Fibroblast of lung (primary cell): Measurements from ENCODE around the gene FAM120AOS. TPM values are rescaled to one million over a fixed set of nuclear protein-coding genes. Genes with fewer than 3 reads are reported as not detected.

Experiments used
- DNase-seq, 2 donors: peaks; one replicate each; pipeline versions ENCODE4 v3.0.0 to v3.0.0-alpha.2; 2010; ENCODE audit warnings: low read depth in 2 of 2
- H2AFZ ChIP-seq: 2 replicates; pipeline ENCODE4 v1.5.1; 2012; ENCODE audit warnings: low read length, control low read depth, inconsistent platforms
- H3K27ac ChIP-seq: 2 replicates; pipeline ENCODE4 v1.5.1; 2011; ENCODE audit warnings: low read length, control low read depth; ENCODE audit not compliant: insufficient read depth
- H3K27me3 ChIP-seq: 2 replicates; pipeline ENCODE4 v1.5.1; 2011; ENCODE audit warnings: mild to moderate bottlenecking, low read length; ENCODE audit not compliant: control insufficient read depth, insufficient read depth
- H3K36me3 ChIP-seq: 2 replicates; pipeline ENCODE4 v1.5.1; 2011; ENCODE audit warnings: low read length; ENCODE audit not compliant: control insufficient read depth, insufficient read depth
- H3K4me1 ChIP-seq: 2 replicates; pipeline ENCODE4 v1.5.1; 2011; ENCODE audit warnings: low read length; ENCODE audit not compliant: control insufficient read depth, insufficient read depth; ENCODE audit errors: extremely low read depth
- H3K4me2 ChIP-seq: 2 replicates; pipeline ENCODE4 v1.5.1; 2011; ENCODE audit warnings: low read length, control low read depth; ENCODE audit not compliant: insufficient read depth; ENCODE audit errors: extremely low read depth
- H3K4me3 ChIP-seq, 4 experiments: fragments of 200-600 bp in 1 of 4; sonication (generic) in 1 of 4; replicated peaks in 1 of 4; 2 replicates each; pipeline ENCODE4 v1.5.1; 2011 to 2016; ENCODE audit warnings: low read length in 4 of 4, low read depth in 3 of 4, mild to moderate bottlenecking in 3 of 4, control low read depth in 2 of 4, inconsistent platforms in 1 of 4, mixed read lengths in 1 of 4; ENCODE audit not compliant: insufficient read depth in 1 of 4; ENCODE audit errors: control extremely low read depth in 1 of 4
- H3K79me2 ChIP-seq: 2 replicates; pipeline ENCODE4 v1.5.1; 2012; ENCODE audit warnings: mild to moderate bottlenecking, low read length, inconsistent platforms; ENCODE audit not compliant: control insufficient read depth, insufficient read depth
- H3K9ac ChIP-seq: 2 replicates; pipeline ENCODE4 v1.5.1; 2011; ENCODE audit warnings: mild to moderate bottlenecking, low read length, control low read depth; ENCODE audit not compliant: insufficient read depth
- H3K9me3 ChIP-seq: 2 replicates; pipeline ENCODE4 v1.5.1; 2012; ENCODE audit warnings: low read depth, low read length; ENCODE audit not compliant: control insufficient read depth, insufficient read depth
- H4K20me1 ChIP-seq: 2 replicates; pipeline ENCODE4 v1.5.1; 2011; ENCODE audit warnings: low read length; ENCODE audit not compliant: control insufficient read depth, insufficient read depth; ENCODE audit errors: extremely low read depth
- EZH2 ChIP-seq: IDR thresholded peaks from 2 replicates; pipeline ENCODE4 v1.5.1; 2012; ENCODE audit warnings: low read length, control low read depth, mild to moderate bottlenecking; ENCODE audit errors: missing control alignments
- polyA plus RNA-seq, 2 donors: library from polyadenylated mRNA; depleted of rRNA in 1 of 2; stranded (reverse) in 1 of 2; unstranded in 1 of 2; fragments of >200 nt; gene quantifications; 2 replicates each; pipeline ENCODE4 v1.2.1, GENCODE V29; 2011 to 2012; ENCODE audit warnings: missing spikeins in 1 of 2
- total RNA-seq: library from RNA; depleted of rRNA; stranded (reverse); fragments of >200 nt; gene quantifications from 2 replicates; pipeline ENCODE4 v1.2.1, GENCODE V29; 2014
- TF ChIP-seq, protein P1 (sequence below), 2 donors: IDR thresholded peaks in 1 of 2; conservative IDR thresholded peaks in 1 of 2; 1 replicate in 1 of 2; 2 replicates in 1 of 2; pipeline ENCODE4 v1.5.1; 2011 to 2012; ENCODE audit warnings: low read length in 2 of 2, control low read depth in 1 of 2, inconsistent platforms in 1 of 2, low read depth in 1 of 2, mild to moderate bottlenecking in 1 of 2

FAM120AOS gene
- total and polyA plus RNA-seq, 2 donors (not counting 1 experiment from before 2014, with no cell fraction given), result 38.8 to 44.1 TPM

DNA sequence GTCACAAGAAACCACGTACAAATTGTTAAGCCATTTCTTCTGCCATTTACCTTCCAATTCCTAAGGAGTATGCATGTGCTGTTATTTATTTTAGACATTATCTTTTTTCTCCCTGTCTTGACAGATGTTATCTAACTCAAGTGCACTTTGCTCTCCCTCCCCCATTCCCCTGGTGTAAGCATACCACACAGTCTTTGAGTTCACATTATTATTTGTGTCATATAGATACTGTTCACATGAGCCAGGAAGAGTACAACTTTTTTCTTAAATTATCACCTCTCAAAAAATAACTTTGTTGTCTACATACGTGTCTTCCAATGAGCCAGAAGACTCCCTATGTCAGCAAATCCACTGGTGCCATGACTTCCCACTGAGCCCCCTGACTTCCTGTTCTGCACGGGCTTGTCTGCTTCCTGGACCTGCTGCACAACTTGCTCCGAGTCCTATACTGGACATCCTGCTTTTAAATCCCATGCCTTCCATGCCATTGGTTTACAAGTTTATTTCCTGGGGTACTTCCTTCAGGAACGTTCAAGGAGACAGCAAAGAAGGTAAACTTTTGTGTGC is 21.8 kb downstream of the FAM120AOS start:
- no peak overlapping the region for H3K4me3 ChIP-seq
- H3K9me3 ChIP-seq, result no peaks in the 10 kb centered on the region
- no peaks in the 10 kb centered on the region for H3K27me3 ChIP-seq
- no peak overlapping the region for H3K27ac ChIP-seq
- no peak overlapping the region for H2AFZ ChIP-seq
- H3K4me1 ChIP-seq, result no peaks in the 10 kb centered on the region
- no peaks in the 10 kb centered on the region for H3K79me2 ChIP-seq
- no peak for DNase-seq
- H3K4me2 ChIP-seq, result no peak overlapping the region
- no peaks in the 10 kb centered on the region for H3K36me3 ChIP-seq
- no peak overlapping the region for H3K9ac ChIP-seq
- TF ChIP-seq, protein P1, sequence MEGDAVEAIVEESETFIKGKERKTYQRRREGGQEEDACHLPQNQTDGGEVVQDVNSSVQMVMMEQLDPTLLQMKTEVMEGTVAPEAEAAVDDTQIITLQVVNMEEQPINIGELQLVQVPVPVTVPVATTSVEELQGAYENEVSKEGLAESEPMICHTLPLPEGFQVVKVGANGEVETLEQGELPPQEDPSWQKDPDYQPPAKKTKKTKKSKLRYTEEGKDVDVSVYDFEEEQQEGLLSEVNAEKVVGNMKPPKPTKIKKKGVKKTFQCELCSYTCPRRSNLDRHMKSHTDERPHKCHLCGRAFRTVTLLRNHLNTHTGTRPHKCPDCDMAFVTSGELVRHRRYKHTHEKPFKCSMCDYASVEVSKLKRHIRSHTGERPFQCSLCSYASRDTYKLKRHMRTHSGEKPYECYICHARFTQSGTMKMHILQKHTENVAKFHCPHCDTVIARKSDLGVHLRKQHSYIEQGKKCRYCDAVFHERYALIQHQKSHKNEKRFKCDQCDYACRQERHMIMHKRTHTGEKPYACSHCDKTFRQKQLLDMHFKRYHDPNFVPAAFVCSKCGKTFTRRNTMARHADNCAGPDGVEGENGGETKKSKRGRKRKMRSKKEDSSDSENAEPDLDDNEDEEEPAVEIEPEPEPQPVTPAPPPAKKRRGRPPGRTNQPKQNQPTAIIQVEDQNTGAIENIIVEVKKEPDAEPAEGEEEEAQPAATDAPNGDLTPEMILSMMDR (conservative IDR thresholded peaks at IDR 0.05 in 1 of 2, IDR thresholded peaks at IDR 0.05 in 1 of 2; ENCODE audit: low read depth in 1 of 2, low read length in 2 of 2), result no peak
- no peak for TF ChIP-seq EZH2
- H4K20me1 ChIP-seq, result no peaks in the 10 kb centered on the region

DNA sequence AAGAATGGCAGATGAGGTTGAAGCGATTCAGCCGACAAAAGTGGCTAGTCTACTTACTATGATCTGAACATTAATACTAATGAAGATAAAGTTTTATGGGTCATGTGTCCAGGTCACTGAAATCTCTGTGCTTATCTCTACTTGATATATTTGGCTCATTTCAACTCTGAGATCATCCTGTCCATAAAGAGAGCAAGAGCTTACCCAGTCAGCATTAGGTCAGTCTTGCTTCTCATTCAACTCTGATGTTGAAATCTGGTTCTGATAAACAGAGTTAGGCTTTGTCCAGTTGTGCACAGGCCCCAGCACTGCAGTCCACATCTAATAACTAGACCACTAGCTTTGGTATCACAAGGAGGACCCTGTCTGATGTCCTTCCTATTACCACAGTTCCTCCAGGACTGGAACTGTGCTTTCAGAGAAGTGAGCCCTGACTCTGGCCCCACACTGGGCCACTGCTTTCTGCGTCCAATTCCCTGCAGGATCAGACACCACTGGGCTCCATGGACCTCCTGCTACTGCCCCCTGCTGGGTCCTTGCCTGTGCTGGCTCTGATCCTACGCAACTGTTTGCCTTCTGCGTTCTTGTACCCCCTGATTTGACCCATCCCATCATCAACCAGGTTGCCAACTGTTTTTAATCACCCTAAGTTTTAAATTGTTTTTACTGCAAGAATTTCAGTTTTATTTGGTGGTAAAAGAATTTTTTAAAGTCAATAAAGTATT is 25.6 kb downstream of the FAM120AOS start:
- no peaks in the 10 kb centered on the region for H3K36me3 ChIP-seq
- no peaks in the 10 kb centered on the region for H4K20me1 ChIP-seq
- no peaks in the 10 kb centered on the region for H3K9me3 ChIP-seq
- no peak overlapping the region for H3K4me3 ChIP-seq
- H3K9ac ChIP-seq, result no peak overlapping the region
- H3K4me2 ChIP-seq, result no peak overlapping the region
- DNase-seq, result no peak
- H3K27me3 ChIP-seq, result no peaks in the 10 kb centered on the region
- no peak overlapping the region for H3K27ac ChIP-seq
- H2AFZ ChIP-seq, result no peak overlapping the region
- TF ChIP-seq EZH2, result no peak
- TF ChIP-seq, protein P1 (conservative IDR thresholded peaks at IDR 0.05 in 1 of 2, IDR thresholded peaks at IDR 0.05 in 1 of 2; ENCODE audit: low read depth in 1 of 2, low read length in 2 of 2), result peak in 1 of 2 donors; percentile 23
- H3K79me2 ChIP-seq, result no peaks in the 10 kb centered on the region
- H3K4me1 ChIP-seq, result no peaks in the 10 kb centered on the region

DNA sequence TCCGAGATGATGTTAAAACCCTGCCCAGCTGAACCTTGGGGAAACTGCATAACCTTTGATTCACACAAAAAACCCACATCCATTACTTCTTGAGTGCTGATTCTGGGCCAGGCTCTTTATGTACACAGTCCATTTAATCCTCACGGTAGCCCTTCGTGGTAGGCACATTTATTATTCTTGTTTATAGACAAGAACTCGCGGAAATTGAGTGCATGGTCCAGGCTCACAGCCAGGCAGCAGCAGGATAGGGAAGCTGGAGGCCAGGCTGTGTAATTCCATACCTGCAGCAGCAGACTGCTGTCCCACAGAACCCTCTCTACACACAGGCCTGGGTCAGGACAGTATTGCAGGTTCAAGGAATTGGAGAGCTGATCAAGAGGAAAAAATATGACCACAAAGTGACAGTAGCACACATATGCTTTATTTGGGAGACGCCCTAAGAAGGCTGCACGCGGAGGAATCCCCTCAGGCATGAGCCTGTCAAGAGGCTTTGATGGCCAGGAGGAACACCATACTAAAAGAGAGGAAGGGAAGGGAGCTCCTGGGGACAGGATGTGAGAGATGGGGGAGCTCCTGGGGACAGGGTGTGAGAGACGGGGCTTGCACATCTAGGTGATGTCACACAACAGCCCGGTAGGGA is 30.3 kb downstream of the FAM120AOS start:
- Histone ChIP-seq H3K9me3 (no peaks in the 10 kb centered on the region), H3K9ac (no peak overlapping the region), H3K4me1 (no peaks in the 10 kb centered on the region), H3K79me2 (no peaks in the 10 kb centered on the region), H3K4me3 (no peak overlapping the region), H2AFZ (no peak overlapping the region), H4K20me1 (no peaks in the 10 kb centered on the region), H3K36me3 (no peaks in the 10 kb centered on the region), H3K27me3 (no peaks in the 10 kb centered on the region), H3K4me2 (no peak overlapping the region), H3K27ac (no peak overlapping the region)
- DNase-seq, result peak in 1 of 2 donors; percentile 19
- TF ChIP-seq, protein P1 (conservative IDR thresholded peaks at IDR 0.05 in 1 of 2, IDR thresholded peaks at IDR 0.05 in 1 of 2; ENCODE audit: low read depth in 1 of 2, low read length in 2 of 2), result no peak
- no peak for TF ChIP-seq EZH2
